Hypothalamus (tissue), 51 donors: ENCODE results near the gene FBXL16.
A peak's percentile ranks its signal among the peaks of the same experiment; 100 is the strongest.

Experiments
- DNase-seq, 51 donors: peaks; one replicate each; lab custom pipeline; 2025; lab: John Stamatoyannopoulos, UW

FBXL16 gene

GRCh38 chr16:711548-712320 is 6.1 kb upstream of the FBXL16 start:
- peak in 48 of 51 donors; percentile 19 to 87 (median 60) for DNase-seq

- DNase-seq = no peak
Measured at GRCh38 chr16:711084-711483, 5.5 kb upstream of the FBXL16 start.

- DNase-seq = peak in 1 of 51 donors; percentile 18
Measured at GRCh38 chr16:710500-711075, 5.0 kb upstream of the FBXL16 start.

DNA sequence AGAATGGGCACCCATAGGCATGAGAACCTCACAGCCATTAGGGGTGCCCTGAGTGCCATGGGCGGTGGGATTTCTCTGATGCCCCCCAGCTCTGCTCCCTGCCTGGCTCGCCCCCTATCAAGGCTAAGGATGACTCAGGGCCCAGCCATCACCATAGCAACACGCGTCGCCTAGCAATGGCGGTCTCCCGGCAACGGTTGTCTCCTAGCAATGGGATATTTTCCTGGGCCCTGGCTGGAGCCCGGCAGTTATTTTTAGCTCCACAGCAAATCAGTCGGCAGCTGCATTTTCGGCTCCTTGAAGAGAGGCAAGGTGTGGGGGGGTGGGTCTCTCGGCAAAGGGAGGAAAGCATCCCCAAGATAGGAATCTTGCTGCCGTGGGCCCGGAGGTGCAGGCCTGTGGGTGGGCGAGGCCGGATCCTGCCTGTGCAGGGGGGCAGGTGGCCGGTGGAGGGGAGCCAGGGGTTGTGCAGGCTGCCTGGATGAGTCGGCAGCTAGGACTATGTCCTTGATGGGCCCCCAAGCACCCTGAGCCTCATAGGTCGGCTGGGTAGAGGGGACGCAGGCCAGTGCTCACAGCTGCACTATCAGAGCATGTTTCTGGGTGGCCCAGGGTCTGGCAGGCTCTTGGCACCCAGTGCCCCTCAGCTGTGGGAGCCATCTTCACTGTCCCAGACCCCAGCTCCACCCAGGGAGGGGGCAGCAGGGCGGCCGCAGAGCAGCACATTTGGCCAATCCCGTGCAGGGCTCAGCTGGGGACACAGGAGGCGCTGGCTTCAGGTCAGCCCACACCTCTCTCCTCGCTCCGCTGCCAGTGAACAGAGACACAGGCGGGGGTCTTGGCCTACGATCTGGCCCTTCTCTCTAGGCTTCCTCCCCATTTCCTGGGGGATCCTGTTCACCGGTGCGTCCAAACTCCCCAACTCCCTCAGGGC is 4.2 kb upstream of the FBXL16 start:
- peak in 47 of 51 donors; percentile 16 to 93 (median 79) for DNase-seq

DNA sequence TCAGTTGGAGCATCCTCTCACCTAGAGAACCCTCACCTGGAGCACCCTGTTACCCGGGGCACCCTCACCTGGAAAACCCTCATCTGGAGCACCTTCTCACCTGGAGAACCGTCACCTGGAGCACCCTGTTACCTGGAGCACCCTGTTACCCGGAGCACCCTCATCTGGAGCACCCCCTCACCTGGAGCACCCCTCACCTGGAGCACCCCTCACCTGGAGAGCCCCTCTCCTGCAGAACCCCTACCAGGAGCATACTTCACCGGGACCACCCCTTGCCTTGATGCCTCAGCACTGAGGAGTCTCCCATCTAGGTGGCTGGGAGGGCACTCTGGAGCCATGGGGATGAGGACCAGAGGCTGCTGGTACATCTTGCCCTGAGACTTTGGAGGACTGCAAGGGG is 3.4 kb upstream of the FBXL16 start:
- no peak for DNase-seq

DNA sequence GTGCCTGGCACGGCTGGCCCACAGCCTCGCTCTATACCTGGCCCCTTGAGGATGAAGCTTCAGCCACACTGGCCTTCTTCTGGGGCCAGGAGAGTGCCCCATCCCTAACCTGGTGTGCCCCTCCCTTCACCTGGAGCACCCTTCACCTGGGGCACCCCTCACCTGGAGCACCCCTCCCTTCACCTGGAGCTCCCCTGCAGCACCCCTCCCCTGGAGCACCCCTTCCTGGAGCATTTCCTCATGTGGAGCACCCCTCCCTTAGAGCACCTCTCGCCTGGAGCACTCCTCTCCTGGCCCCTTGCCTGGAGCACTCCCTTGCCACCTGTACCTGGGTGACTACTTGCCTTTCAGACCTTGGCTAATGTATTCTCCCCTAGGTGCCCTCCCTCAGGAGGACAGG is 2.4 kb upstream of the FBXL16 start:
- no peak for DNase-seq

DNA sequence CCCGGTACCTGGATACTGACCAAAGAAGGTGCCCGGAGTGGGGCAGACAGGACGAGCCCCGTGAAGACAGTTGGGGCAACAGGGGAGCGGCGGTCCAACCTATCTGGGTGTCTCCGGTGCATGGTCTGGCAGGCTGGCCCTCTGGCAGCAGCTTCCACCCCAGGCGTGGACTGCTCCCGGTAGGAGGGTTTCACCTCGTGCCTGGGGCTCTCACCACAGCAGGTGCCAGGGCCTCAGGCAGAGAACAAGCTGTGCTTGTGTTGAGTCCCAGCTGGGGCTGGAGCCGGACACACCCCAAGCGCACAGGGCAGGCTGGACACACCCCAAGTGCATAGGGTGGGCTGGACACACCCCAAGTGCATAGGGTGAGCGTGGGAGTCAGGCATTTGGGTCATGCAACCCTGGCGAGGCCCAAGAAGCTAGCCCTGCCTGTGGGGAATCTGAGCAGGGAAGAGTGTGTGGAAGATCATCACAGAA is 1.5 kb upstream of the FBXL16 start:
- no peak for DNase-seq

DNA sequence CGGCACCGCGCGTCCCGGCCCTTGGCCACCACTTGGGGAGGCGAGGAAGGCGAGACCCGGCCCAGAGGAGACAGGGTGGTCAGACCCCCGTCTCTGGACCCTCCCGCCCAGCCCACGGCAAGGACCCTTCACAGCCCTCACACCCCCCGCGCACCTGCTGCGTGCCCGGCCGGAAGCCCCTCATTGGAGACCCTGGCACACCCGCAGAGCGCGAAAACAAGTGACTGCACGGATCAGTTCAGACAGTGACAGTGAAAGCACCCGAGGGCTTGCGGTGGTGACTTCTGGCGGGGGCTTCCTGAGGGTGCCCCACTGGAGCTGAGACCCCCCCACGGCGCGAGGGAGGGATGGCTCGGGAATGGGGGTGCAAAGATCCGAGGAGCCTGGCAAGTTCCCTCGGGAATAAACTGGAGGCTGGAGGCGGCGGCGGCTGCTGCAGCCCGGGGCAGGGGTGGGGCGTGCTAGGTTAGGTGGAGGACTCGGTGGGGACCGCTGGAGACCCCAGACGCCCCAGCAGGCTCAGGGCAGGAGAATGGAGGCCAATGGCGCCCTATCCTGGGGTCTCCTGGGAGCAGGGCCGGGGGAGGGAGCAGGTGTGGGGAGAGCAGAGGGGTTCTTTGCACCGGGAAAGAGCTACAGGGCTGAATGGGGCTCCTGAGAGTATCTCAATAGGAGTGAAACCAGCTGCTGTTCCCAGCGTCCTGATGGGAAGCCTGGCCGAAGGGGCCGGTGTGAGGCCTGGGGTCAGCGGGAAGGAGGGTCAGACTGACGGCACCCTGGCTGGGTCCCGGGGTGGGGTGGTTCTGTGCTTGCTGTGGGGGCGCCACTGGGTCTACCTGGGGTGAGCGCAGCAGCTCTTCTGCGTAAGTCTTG is 824 bp upstream of the FBXL16 start:
- DNase-seq = peak in 1 of 51 donors; percentile 65

DNA sequence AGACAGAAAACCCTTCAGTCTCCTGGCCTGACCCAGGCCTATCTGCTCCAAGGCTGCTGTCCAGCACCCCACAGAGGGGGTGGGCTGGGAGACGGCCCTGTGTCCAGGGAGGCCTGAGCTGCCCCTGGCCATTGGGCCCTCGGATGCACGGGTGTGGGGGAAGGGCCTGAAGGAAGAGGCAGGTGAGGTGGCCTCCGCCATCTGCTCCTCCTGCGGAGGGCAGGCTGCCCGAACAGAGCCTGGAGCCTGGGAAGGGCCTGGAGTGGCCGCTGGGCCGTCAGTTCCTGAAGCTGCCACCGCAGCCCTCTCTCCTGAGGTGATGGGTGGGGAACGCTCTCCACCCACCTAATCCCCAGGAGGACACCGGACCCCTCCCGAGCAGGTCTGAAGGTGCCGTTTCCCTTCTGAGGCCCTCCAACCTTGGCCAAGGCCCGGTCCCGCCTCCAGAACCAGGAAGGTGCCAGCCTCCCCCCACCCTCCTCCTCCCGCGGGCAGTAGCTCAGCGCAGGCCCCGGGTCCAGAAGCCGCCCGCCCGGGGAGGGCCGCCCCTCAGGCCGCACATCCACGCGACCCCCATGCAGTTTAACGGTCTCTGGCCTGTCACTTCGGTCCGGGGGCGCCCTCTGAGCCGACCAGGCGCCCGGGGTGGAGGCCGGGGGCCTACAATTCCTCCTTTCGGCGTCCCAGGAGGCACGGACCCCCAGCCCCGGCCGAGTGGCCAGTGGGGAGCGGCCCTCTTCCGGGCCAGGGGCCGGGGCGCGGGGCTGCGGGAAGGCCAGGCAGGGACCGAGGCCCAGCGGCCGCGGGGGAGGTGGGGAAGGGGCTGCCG is 835 bp downstream of the FBXL16 start:
- DNase-seq = no peak

- DNase-seq = no peak
Measured at GRCh38 chr16:704047-704446, 1.6 kb downstream of the FBXL16 start.

DNA sequence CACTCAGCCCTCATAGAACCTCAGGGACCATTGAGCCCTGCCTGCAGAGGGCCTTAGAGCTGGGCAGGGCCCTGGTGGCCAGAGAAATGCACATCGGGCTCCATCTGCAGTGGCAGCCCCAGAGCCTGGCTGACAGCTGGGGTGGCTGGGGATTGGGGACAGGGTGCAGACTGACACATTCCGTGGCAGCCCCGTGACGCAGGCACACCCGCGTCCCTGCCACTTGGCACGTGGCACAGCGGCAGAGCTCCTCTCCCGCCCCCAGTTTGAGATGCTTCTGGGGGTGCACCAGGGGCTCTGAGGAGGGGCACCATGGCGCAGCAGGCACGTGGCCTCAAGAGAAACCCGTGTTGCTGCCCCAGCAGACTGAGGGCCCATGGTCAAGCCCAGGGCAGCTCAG is 2.2 kb downstream of the FBXL16 start:
- DNase-seq = peak in 3 of 51 donors; percentile 18 to 43 (median 28)

DNA sequence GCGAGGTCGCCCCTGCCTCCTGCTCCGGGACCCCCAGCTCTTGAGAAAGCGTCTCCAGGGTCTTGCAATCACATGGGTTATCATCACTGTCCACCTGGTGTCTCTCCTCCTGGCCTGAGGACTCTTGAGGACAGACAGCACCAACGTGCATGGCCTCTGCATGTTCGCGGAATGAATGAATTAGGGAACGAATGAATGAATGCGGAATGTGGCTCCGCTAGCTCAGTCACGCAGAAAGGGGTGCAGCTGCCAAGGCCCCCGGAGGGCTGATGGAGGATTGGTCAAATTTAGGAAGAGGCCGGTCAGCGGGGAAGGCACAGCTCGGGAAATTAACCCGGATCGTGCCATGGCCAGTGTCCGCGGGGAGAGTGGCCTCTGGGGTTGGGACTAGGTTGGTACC is 3.3 kb downstream of the FBXL16 start:
- DNase-seq = no peak

- DNase-seq = peak in 3 of 51 donors; percentile 18 to 45 (median 42)
Measured at GRCh38 chr16:700684-701584, 4.7 kb downstream of the FBXL16 start.

- no peak for DNase-seq
Measured at GRCh38 chr16:698911-699671, 6.5 kb downstream of the FBXL16 start.

DNA sequence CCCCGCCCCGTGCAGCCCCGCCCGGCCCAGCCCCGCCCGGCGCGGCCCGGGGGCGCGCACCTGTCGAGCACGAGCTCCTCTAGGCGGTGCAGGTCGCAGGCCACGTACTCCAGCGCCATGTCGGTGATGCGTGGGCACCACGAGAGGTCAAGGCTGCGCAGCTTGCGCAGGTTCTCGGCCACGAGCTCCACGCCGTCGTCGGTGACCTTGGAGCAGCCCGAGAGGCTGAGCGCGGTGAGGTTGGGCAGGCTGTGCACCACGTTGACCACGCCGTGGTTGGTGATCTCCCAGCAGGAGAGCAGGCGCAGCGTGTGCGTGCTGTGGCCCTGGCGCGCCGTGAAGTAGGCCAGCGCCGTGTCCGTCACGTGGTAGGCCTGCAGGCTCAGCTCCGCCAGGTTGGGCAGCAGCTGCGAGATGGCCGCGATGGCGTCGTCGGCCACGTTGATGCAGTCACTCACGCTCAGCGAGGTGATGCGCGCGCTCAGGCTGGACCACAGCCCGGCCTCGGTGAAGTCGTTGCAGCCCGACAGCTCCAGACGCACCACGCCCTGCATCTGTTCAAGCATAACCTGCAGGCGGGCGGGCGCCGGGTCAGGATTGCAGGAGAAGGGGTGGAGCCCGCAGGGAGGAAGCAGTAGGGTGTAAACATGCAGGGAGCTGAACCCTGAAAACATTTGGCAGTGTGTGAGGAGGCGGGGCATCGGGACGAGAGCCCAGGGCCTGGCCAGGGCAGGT is 10.1 kb downstream of the FBXL16 start:
- peak in 6 of 51 donors; percentile 4 to 50 (median 26) for DNase-seq

DNA sequence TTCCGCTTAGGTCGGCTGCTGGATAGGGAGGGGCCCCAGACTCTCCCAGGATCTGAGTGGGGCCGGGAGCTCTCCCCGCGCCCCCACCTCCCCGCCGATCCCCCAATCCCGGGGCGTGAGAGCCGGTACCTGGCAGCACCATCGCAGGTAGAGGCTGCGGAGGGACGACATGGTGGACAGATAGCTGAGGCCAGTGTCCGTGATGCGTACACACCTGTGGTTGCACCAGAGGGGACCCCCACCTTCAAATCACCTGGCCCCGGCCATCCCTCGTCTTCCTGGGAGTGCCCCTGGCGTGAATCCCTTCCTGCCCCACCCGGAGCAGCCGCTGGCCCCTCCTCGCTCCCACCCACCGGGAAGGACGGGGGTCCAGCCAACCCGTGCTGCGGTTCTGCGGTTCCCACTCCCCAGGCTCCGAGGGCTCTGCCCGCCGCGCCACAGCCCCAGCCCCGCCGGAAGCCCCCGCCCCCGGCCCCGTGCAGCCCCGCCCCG is 10.7 kb downstream of the FBXL16 start:
- DNase-seq = no peak
